Measurements from ENCODE around the gene CCDC201.

Gene CCDC201

GRCh38 chr7:45885264-45885882, 12.5 kb upstream of the CCDC201 start:
- Histone ChIP-seq H3K9me2 (ENCODE audit: low read depth, low read length) (no peaks in the 10 kb centered on the region), H3K79me2 (ENCODE audit: insufficient read depth, low read length) (no peaks in the 10 kb centered on the region), H4K20me1 (ENCODE audit: insufficient read depth, low read length) (no peaks in the 10 kb centered on the region), H3K4me1 (ENCODE audit: insufficient read depth, low read length, severe bottlenecking) (no peaks in the 10 kb centered on the region), H3K27me3 (ENCODE audit: insufficient read depth, low read length) (no peaks in the 10 kb centered on the region), H3K9me3 (ENCODE audit: low read length) (no peaks in the 10 kb centered on the region), H3K4me3 (ENCODE audit: low read depth, low read length, poor library complexity, severe bottlenecking) (no peak overlapping the region), H3F3A (ENCODE audit: insufficient read depth, low read length) (no peaks in the 10 kb centered on the region), H2AFZ (ENCODE audit: low read length) (no peak overlapping the region), H3K36me3 (ENCODE audit: insufficient read depth, low read length) (no peaks in the 10 kb centered on the region), H3K4me2 (ENCODE audit: low read length) (no peak overlapping the region), H3K27ac (ENCODE audit: low read depth, low read length, poor library complexity, severe bottlenecking) (no peak overlapping the region), H3K9ac (ENCODE audit: low read length) (no peak overlapping the region)
- TF ChIP-seq EZH2 (IDR thresholded peaks at IDR 0.05; ENCODE audit: borderline replicate concordance, low read length) (no peak), CTCF (IDR thresholded peaks at IDR 0.05; ENCODE audit: low read length) (no peak)

GRCh38 chr7:45884136-45884535, 11.3 kb upstream of the CCDC201 start:
- Histone ChIP-seq H3K79me2 (ENCODE audit: insufficient read depth, low read length) (no peaks in the 10 kb centered on the region), H4K20me1 (ENCODE audit: insufficient read depth, low read length) (no peaks in the 10 kb centered on the region)

GRCh38 chr7:45882465-45882810, 9.6 kb upstream of the CCDC201 start:
- TF ChIP-seq CTCF (IDR thresholded peaks at IDR 0.05; ENCODE audit: low read length), result no peak
- no peak for TF ChIP-seq EZH2 (IDR thresholded peaks at IDR 0.05; ENCODE audit: borderline replicate concordance, low read length)
- no peak overlapping the region for H3K4me3 ChIP-seq (ENCODE audit: low read depth, low read length, poor library complexity, severe bottlenecking)
- no peak overlapping the region for H3K27ac ChIP-seq (ENCODE audit: low read depth, low read length, poor library complexity, severe bottlenecking)
- no peak overlapping the region for H3K4me2 ChIP-seq (ENCODE audit: low read length)
- H4K20me1 ChIP-seq (ENCODE audit: insufficient read depth, low read length), result no peaks in the 10 kb centered on the region
- H3K79me2 ChIP-seq (ENCODE audit: insufficient read depth, low read length), result no peaks in the 10 kb centered on the region
- H3K27me3 ChIP-seq (ENCODE audit: insufficient read depth, low read length), result no peaks in the 10 kb centered on the region
- H3K9me3 ChIP-seq (ENCODE audit: low read length), result no peaks in the 10 kb centered on the region
- no peaks in the 10 kb centered on the region for H3K4me1 ChIP-seq (ENCODE audit: insufficient read depth, low read length, severe bottlenecking)
- no peak overlapping the region for H3K9ac ChIP-seq (ENCODE audit: low read length)
- H3K36me3 ChIP-seq (ENCODE audit: insufficient read depth, low read length), result no peaks in the 10 kb centered on the region
- H2AFZ ChIP-seq (ENCODE audit: low read length), result no peak overlapping the region
- H3K9me2 ChIP-seq (ENCODE audit: low read depth, low read length), result no peaks in the 10 kb centered on the region
- H3F3A ChIP-seq (ENCODE audit: insufficient read depth, low read length), result no peaks in the 10 kb centered on the region

More at GRCh38 chr7:45884136-45884535, 11.3 kb upstream of the CCDC201 start:
- Histone ChIP-seq H3K27ac (ENCODE audit: low read depth, low read length, poor library complexity, severe bottlenecking) (no peak overlapping the region), H3K9me3 (ENCODE audit: low read length) (no peaks in the 10 kb centered on the region), H3K27me3 (ENCODE audit: insufficient read depth, low read length) (no peaks in the 10 kb centered on the region), H3K9me2 (ENCODE audit: low read depth, low read length) (no peaks in the 10 kb centered on the region), H3K9ac (ENCODE audit: low read length) (no peak overlapping the region), H3K4me2 (ENCODE audit: low read length) (no peak overlapping the region), H3K36me3 (ENCODE audit: insufficient read depth, low read length) (no peaks in the 10 kb centered on the region), H3F3A (ENCODE audit: insufficient read depth, low read length) (no peaks in the 10 kb centered on the region), H2AFZ (ENCODE audit: low read length) (no peak overlapping the region), H3K4me3 (ENCODE audit: low read depth, low read length, poor library complexity, severe bottlenecking) (no peak overlapping the region), H3K4me1 (ENCODE audit: insufficient read depth, low read length, severe bottlenecking) (no peaks in the 10 kb centered on the region)
- no peak for TF ChIP-seq EZH2 (IDR thresholded peaks at IDR 0.05; ENCODE audit: borderline replicate concordance, low read length)
- no peak for TF ChIP-seq CTCF (IDR thresholded peaks at IDR 0.05; ENCODE audit: low read length)

Measured in OCI-LY1 (cell line).